Measurements from ENCODE around the gene ZNF324B. TPM values are rescaled to one million over a fixed set of nuclear protein-coding genes. Genes with fewer than 3 reads are reported as not detected.
"Not testable (repeated sequence)": the region's sequence is repeated elsewhere in the genome, so short reads cannot be mapped to it uniquely, and the experiment has no call there.

The ZNF324B gene
- total and polyA plus RNA-seq, 9 donors = 2.7 to 5.7 (median 3.9) TPM

GRCh38 chr19:58479736-58480480 lies 28.5 kb downstream of the ZNF324B start:
- no peaks in the 10 kb centered on the region for H3K9me3 ChIP-seq (replicated peaks; ENCODE audit: control insufficient read depth, low read depth, low read length)
- H3K27ac ChIP-seq (ENCODE audit: low read length) = no peak overlapping the region
- H3K27me3 ChIP-seq (ENCODE audit: control insufficient read depth, insufficient read depth, low read length) = no peaks in the 10 kb centered on the region
- WGBS (ENCODE audit: insufficient coverage) = 87% methylated on average over 26 of the region's 28 CpGs
- DNase-seq = no peak
- H3K4me3 ChIP-seq (ENCODE audit: low read length) = no peak overlapping the region
- peaks cover 34% of the 10 kb centered on the region for H3K36me3 ChIP-seq (ENCODE audit: control insufficient read depth, insufficient read depth, low read length)
- H3K4me1 ChIP-seq (ENCODE audit: control insufficient read depth, insufficient read depth, low read length) = peaks cover 18% of the 10 kb centered on the region

GRCh38 chr19:58480481-58480830 lies 29.0 kb downstream of the ZNF324B start:
- H3K36me3 ChIP-seq (ENCODE audit: control insufficient read depth, insufficient read depth, low read length) = peaks cover 34% of the 10 kb centered on the region
- H3K4me1 ChIP-seq (ENCODE audit: control insufficient read depth, insufficient read depth, low read length) = peaks cover 12% of the 10 kb centered on the region
- no peak overlapping the region for H3K4me3 ChIP-seq (ENCODE audit: low read length)
- no peak for DNase-seq
- H3K9me3 ChIP-seq (replicated peaks; ENCODE audit: control insufficient read depth, low read depth, low read length) = no peaks in the 10 kb centered on the region
- no peaks in the 10 kb centered on the region for H3K27me3 ChIP-seq (ENCODE audit: control insufficient read depth, insufficient read depth, low read length)
- H3K27ac ChIP-seq (ENCODE audit: low read length) = no peak overlapping the region
- WGBS (ENCODE audit: insufficient coverage) = 85% methylated on average over 20 of the region's 20 CpGs

- no peak for DNase-seq
- peaks cover 34% of the 10 kb centered on the region for H3K36me3 ChIP-seq (ENCODE audit: control insufficient read depth, insufficient read depth, low read length)
- no peaks in the 10 kb centered on the region for H3K27me3 ChIP-seq (ENCODE audit: control insufficient read depth, insufficient read depth, low read length)
- no peak overlapping the region for H3K4me3 ChIP-seq (ENCODE audit: low read length)
- H3K4me1 ChIP-seq (ENCODE audit: control insufficient read depth, insufficient read depth, low read length) = peaks cover 11% of the 10 kb centered on the region
- WGBS (ENCODE audit: insufficient coverage) = no CpG with 5 or more reads among the region's 2 CpGs
- no peaks in the 10 kb centered on the region for H3K9me3 ChIP-seq (replicated peaks; ENCODE audit: control insufficient read depth, low read depth, low read length)
- H3K27ac ChIP-seq (ENCODE audit: low read length) = no peak overlapping the region
These were observed 29.4 kb downstream of the ZNF324B start for GRCh38 chr19:58480831-58481230.

- Histone ChIP-seq H3K27ac (ENCODE audit: low read length) (no peak overlapping the region), H3K27me3 (ENCODE audit: control insufficient read depth, insufficient read depth, low read length) (no peaks in the 10 kb centered on the region), H3K9me3 (replicated peaks; ENCODE audit: control insufficient read depth, low read depth, low read length) (no peaks in the 10 kb centered on the region), H3K4me3 (ENCODE audit: low read length) (no peak overlapping the region), H3K4me1 (ENCODE audit: control insufficient read depth, insufficient read depth, low read length) (no peaks in the 10 kb centered on the region), H3K36me3 (ENCODE audit: control insufficient read depth, insufficient read depth, low read length) (peaks cover 30% of the 10 kb centered on the region)
- DNase-seq = no peak
- 80% methylated on average over 1 of the region's 7 CpGs for WGBS (ENCODE audit: insufficient coverage)
These were observed 30.9 kb downstream of the ZNF324B start for GRCh38 chr19:58482372-58482771.

GRCh38 chr19:58483776-58484175 lies 32.4 kb downstream of the ZNF324B start:
- no CpG with 5 or more reads among the region's 2 CpGs for WGBS (ENCODE audit: insufficient coverage)
- H3K4me1 ChIP-seq (ENCODE audit: control insufficient read depth, insufficient read depth, low read length) = no peaks in the 10 kb centered on the region
- DNase-seq = no peak

GRCh38 chr19:58484349-58484748 lies 32.9 kb downstream of the ZNF324B start:
- whole genome bisulfite sequencing (ENCODE audit: insufficient coverage) = no CpG with 5 or more reads among the region's 5 CpGs
- not testable (repeated sequence) for H3K27me3 ChIP-seq (ENCODE audit: control insufficient read depth, insufficient read depth, low read length); H3K4me3 ChIP-seq (ENCODE audit: low read length); H3K27ac ChIP-seq (ENCODE audit: low read length); H3K9me3 ChIP-seq (replicated peaks; ENCODE audit: control insufficient read depth, low read depth, low read length); DNase-seq; H3K4me1 ChIP-seq (ENCODE audit: control insufficient read depth, insufficient read depth, low read length)
- peaks cover 22% of the 10 kb centered on the region for H3K36me3 ChIP-seq (ENCODE audit: control insufficient read depth, insufficient read depth, low read length)

More at GRCh38 chr19:58483776-58484175, 32.4 kb downstream of the ZNF324B start:
- Histone ChIP-seq H3K4me3 (ENCODE audit: low read length) (no peak overlapping the region), H3K27ac (ENCODE audit: low read length) (no peak overlapping the region), H3K27me3 (ENCODE audit: control insufficient read depth, insufficient read depth, low read length) (no peaks in the 10 kb centered on the region), H3K36me3 (ENCODE audit: control insufficient read depth, insufficient read depth, low read length) (peaks cover 28% of the 10 kb centered on the region), H3K9me3 (replicated peaks; ENCODE audit: control insufficient read depth, low read depth, low read length) (no peaks in the 10 kb centered on the region)

- no peaks in the 10 kb centered on the region for H3K27me3 ChIP-seq (ENCODE audit: control insufficient read depth, insufficient read depth, low read length)
- DNase-seq = no peak
- H3K4me3 ChIP-seq (ENCODE audit: low read length) = no peak overlapping the region
- H3K36me3 ChIP-seq (ENCODE audit: control insufficient read depth, insufficient read depth, low read length) = no peaks in the 10 kb centered on the region
- H3K9me3 ChIP-seq (replicated peaks; ENCODE audit: control insufficient read depth, low read depth, low read length) = no peaks in the 10 kb centered on the region
- no peaks in the 10 kb centered on the region for H3K4me1 ChIP-seq (ENCODE audit: control insufficient read depth, insufficient read depth, low read length)
- WGBS (ENCODE audit: insufficient coverage) = 98% methylated on average over 4 of the region's 5 CpGs
- no peak overlapping the region for H3K27ac ChIP-seq (ENCODE audit: low read length)
These were observed 40.0 kb downstream of the ZNF324B start for GRCh38 chr19:58491393-58491792.

GRCh38 chr19:58492265-58492664 lies 40.8 kb downstream of the ZNF324B start:
- H3K9me3 ChIP-seq (replicated peaks; ENCODE audit: control insufficient read depth, low read depth, low read length) = no peaks in the 10 kb centered on the region
- no peak overlapping the region for H3K4me3 ChIP-seq (ENCODE audit: low read length)
- no peaks in the 10 kb centered on the region for H3K27me3 ChIP-seq (ENCODE audit: control insufficient read depth, insufficient read depth, low read length)
- no peaks in the 10 kb centered on the region for H3K36me3 ChIP-seq (ENCODE audit: control insufficient read depth, insufficient read depth, low read length)
- WGBS (ENCODE audit: insufficient coverage) = 88% methylated on average over 8 of the region's 14 CpGs
- H3K4me1 ChIP-seq (ENCODE audit: control insufficient read depth, insufficient read depth, low read length) = no peaks in the 10 kb centered on the region
- H3K27ac ChIP-seq (ENCODE audit: low read length) = no peak overlapping the region
- no peak for DNase-seq

- Histone ChIP-seq H3K27me3 (ENCODE audit: control insufficient read depth, insufficient read depth, low read length) (no peaks in the 10 kb centered on the region), H3K27ac (ENCODE audit: low read length) (no peak overlapping the region), H3K4me3 (ENCODE audit: low read length) (no peak overlapping the region), H3K36me3 (ENCODE audit: control insufficient read depth, insufficient read depth, low read length) (no peaks in the 10 kb centered on the region), H3K4me1 (ENCODE audit: control insufficient read depth, insufficient read depth, low read length) (peaks cover 22% of the 10 kb centered on the region), H3K9me3 (replicated peaks; ENCODE audit: control insufficient read depth, low read depth, low read length) (no peaks in the 10 kb centered on the region)
- peak; percentile 11 for DNase-seq
- WGBS (ENCODE audit: insufficient coverage) = 76% methylated on average over 8 of the region's 8 CpGs
These were observed 46.3 kb downstream of the ZNF324B start for GRCh38 chr19:58497634-58498170.

GRCh38 chr19:58498316-58499020 lies 47.0 kb downstream of the ZNF324B start:
- H3K4me3 ChIP-seq (ENCODE audit: low read length) = peak overlapping the region; percentile 66
- DNase-seq = peak; percentile 31
- WGBS (ENCODE audit: insufficient coverage) = 62% methylated on average over 19 of the region's 22 CpGs
- no peaks in the 10 kb centered on the region for H3K36me3 ChIP-seq (ENCODE audit: control insufficient read depth, insufficient read depth, low read length)
- no peaks in the 10 kb centered on the region for H3K27me3 ChIP-seq (ENCODE audit: control insufficient read depth, insufficient read depth, low read length)
- peak overlapping the region; percentile 56 for H3K27ac ChIP-seq (ENCODE audit: low read length)
- H3K9me3 ChIP-seq (replicated peaks; ENCODE audit: control insufficient read depth, low read depth, low read length) = no peaks in the 10 kb centered on the region
- peaks cover 22% of the 10 kb centered on the region for H3K4me1 ChIP-seq (ENCODE audit: control insufficient read depth, insufficient read depth, low read length)

Data from muscle of leg (tissue), 11 donors.